Dendritic cell treated with granulocyte-macrophage colony-stimulating factor and Interleukin-4, amounts not matched to agents 40 ng/mL and 50 ng/mL, for 4 days (primary cell): ENCODE data around the gene GPR87.

Experiments used
- H3K27ac Mint-ChIP-seq: one replicate; pipeline ENCODE4 v1.8.0; 2022; ENCODE audit warnings: mild to moderate bottlenecking, mixed read lengths
- H3K27me3 Mint-ChIP-seq: one replicate; pipeline ENCODE4 v1.8.0; 2022; ENCODE audit warnings: mild to moderate bottlenecking, mixed read lengths
- H3K36me3 Mint-ChIP-seq: one replicate; pipeline ENCODE4 v1.8.0; 2022; ENCODE audit warnings: low read depth, mixed read lengths
- H3K4me1 Mint-ChIP-seq: one replicate; pipeline ENCODE4 v1.8.0; 2022; ENCODE audit warnings: low read depth, mixed read lengths
- H3K4me3 Mint-ChIP-seq: one replicate; pipeline ENCODE4 v1.8.0; 2022; ENCODE audit warnings: mild to moderate bottlenecking, moderate library complexity, mixed read lengths
- H3K9me3 Mint-ChIP-seq: one replicate; pipeline ENCODE4 v1.8.0; 2022; ENCODE audit warnings: mixed read lengths
- intact Hi-C: fragments of 100-400 bp; cut with micrococcal nuclease; formaldehyde crosslinking; loops from one replicate; pipeline ENCODE4 v1.15.0; 2022

The GPR87 gene

DNA sequence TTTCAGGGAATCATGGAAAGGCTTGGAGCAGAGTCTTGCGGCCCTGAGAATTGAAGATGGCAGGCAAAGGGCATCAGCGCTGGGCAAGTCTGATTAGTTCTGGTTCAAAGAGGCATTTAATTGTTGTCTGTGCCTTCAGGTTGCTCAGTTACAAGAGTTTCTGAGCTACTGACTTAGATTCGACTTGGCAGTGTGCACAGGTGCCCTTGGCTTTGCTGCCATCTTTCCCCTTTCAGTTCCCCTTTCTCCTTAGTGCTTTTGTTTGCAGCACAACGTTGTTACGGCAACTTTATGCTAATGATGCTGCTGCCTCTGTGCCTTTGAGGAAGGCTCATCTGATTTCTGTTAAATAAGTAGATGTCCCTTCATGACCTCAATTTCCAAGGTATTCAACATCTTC lies 50.8 kb downstream of the GPR87 start:
- intact Hi-C loops = no loop called here
- Mint-ChIP-seq H3K36me3 (peaks cover 46% of the 10 kb centered on the region), H3K4me1 (peaks cover 63% of the 10 kb centered on the region), H3K27ac (peak overlapping the region; percentile 92), H3K27me3 (no peaks in the 10 kb centered on the region), H3K4me3 (peak overlapping the region; percentile 30), H3K9me3 (no peaks in the 10 kb centered on the region)

DNA sequence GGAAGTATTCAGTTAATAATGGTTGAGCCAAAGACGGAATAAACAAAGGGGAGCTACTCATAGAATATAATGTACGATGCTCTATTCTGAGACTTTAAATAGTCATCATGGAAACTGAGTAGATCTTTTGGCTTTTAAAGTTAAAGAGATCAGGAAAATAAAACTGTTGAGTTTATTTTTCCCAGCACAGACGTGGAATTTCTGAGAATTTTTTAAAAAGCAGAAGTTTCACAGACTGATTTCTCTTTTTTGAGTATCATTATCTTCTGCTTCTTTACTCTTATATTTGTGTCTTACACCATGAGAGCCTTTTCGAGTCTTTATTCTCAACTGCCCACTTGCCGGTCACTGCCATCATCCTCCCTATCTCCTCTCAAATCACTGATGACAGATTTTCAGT lies 51.5 kb downstream of the GPR87 start:
- intact Hi-C loops = no loop called here
- H3K27me3 Mint-ChIP-seq = no peaks in the 10 kb centered on the region
- H3K4me3 Mint-ChIP-seq = peak overlapping the region; percentile 40
- peak overlapping the region; percentile 92 for H3K27ac Mint-ChIP-seq
- peaks cover 66% of the 10 kb centered on the region for H3K4me1 Mint-ChIP-seq
- H3K9me3 Mint-ChIP-seq = no peaks in the 10 kb centered on the region
- peaks cover 47% of the 10 kb centered on the region for H3K36me3 Mint-ChIP-seq

GRCh38 chr3:151264605-151265004 lies 52.0 kb downstream of the GPR87 start:
- Mint-ChIP-seq H3K36me3 (peaks cover 47% of the 10 kb centered on the region), H3K4me1 (peaks cover 65% of the 10 kb centered on the region), H3K9me3 (no peaks in the 10 kb centered on the region), H3K27ac (peak overlapping the region; percentile 92), H3K4me3 (peak overlapping the region; percentile 40), H3K27me3 (no peaks in the 10 kb centered on the region)
- intact Hi-C loops = no loop called here

DNA sequence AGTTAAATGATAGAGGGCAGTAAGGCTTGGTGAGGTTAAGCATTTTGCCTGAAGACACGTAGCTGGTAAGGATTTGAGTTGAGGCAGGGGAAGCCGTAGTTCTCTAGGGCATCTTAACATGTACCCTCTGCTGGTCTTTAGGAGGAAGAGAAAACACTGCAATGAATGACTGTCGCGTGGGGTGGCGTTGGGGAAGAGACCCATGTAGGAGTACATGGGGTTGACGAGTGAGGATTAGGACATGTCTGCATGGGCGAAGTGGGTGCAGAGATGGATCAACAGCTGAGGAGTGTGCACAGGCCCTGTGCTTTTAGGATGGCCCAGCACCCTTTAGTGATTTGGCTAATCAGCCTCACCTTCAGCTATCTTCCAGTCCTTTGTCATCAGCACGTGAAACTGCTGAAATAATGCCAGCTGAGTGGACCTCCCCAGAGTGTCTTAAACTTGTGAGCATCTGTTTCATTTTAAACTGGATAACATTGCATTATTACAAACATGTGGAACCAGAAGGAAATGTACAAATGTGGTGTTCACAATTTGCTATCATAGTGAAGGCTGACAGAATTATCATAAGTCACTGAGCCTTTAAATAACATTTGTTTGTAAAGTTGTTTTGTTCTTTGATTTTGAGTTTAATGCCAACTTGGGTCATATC lies 53.6 kb downstream of the GPR87 start:
- Mint-ChIP-seq H3K9me3 (no peaks in the 10 kb centered on the region), H3K27ac (no peak overlapping the region), H3K4me3 (no peak overlapping the region), H3K36me3 (peaks cover 37% of the 10 kb centered on the region), H3K4me1 (peaks cover 52% of the 10 kb centered on the region), H3K27me3 (no peaks in the 10 kb centered on the region)
- intact Hi-C loops = no loop called here

DNA sequence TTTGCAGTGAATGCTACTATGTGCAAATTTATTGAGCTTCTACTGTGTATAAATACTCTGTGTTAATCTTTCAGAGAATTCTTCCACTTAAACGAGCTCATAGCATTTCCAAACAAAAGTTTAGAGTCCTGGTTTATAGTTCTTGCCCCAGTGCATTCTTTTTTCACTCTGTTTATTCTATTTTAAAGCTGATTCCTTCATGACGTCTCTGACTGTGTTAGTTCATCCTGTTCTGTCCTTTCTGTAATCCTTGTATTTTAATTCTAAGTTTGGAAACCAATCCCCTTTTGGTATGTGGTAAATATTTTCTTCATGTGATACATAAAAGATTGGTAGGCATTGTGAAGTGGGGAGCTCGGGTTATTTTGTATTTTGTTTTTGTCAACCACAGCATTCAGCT lies 57.0 kb downstream of the GPR87 start:
- Mint-ChIP-seq H3K27me3 (no peaks in the 10 kb centered on the region), H3K4me3 (no peak overlapping the region), H3K36me3 (peaks cover 39% of the 10 kb centered on the region), H3K27ac (no peak overlapping the region), H3K9me3 (no peaks in the 10 kb centered on the region), H3K4me1 (peaks cover 29% of the 10 kb centered on the region)
- intact Hi-C loops = no loop called here

DNA sequence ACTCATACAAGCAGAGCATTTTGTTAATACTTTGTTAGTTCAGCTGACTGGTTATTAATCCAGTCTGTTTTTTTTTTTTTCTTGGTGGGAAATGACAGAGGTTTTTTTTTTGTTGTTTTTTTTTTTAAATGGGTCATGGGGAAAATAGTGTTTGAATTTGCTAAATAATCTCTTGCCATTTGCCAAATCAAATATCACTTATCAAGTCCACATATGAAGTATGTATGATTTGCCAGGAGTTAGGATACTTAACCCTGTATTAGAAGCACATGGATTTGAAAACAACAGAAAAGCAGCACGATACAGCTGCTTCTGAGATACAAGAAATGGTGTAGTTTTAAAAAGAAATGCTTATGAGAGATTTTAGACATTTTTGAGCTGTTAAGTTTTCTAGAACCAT lies 59.9 kb downstream of the GPR87 start:
- H3K4me3 Mint-ChIP-seq = no peak overlapping the region
- H3K9me3 Mint-ChIP-seq = no peaks in the 10 kb centered on the region
- H3K27me3 Mint-ChIP-seq = no peaks in the 10 kb centered on the region
- peaks cover 37% of the 10 kb centered on the region for H3K36me3 Mint-ChIP-seq
- H3K4me1 Mint-ChIP-seq = peaks cover 18% of the 10 kb centered on the region
- intact Hi-C loops = no loop called here
- no peak overlapping the region for H3K27ac Mint-ChIP-seq

- Mint-ChIP-seq H3K36me3 (peaks cover 34% of the 10 kb centered on the region), H3K4me1 (peaks cover 18% of the 10 kb centered on the region), H3K27ac (no peak overlapping the region), H3K9me3 (no peaks in the 10 kb centered on the region), H3K4me3 (no peak overlapping the region), H3K27me3 (no peaks in the 10 kb centered on the region)
- intact Hi-C loops = no loop called here
These were observed 67.8 kb downstream of the GPR87 start for GRCh38 chr3:151248772-151249337.
